Upper lobe of right lung (tissue), 1 donor: ENCODE data around the gene DNHD1. TPM values are rescaled to one million over a fixed set of nuclear protein-coding genes. Genes with fewer than 3 reads are reported as not detected.

Experiments
- ATAC-seq: fragments of 200-7000 bp; cut with Tn5 transposase; one replicate; pipeline ENCODE4 v1.9.1; 2020; ENCODE audit warnings: mild to moderate bottlenecking, moderate library complexity
- DNase-seq: peaks from one replicate; pipeline ENCODE4 v3.0.0-alpha.2; 2020
- H3K27ac ChIP-seq: fragments of 200-600 bp; one replicate; pipeline ENCODE4 v1.8.0; 2022
- H3K27me3 ChIP-seq: fragments of 200-600 bp; one replicate; pipeline ENCODE4 v1.8.0; 2022; ENCODE audit warnings: mild to moderate bottlenecking
- H3K36me3 ChIP-seq: fragments of 200-600 bp; one replicate; pipeline ENCODE4 v1.8.0; 2022
- H3K4me1 ChIP-seq: fragments of 200-600 bp; one replicate; pipeline ENCODE4 v1.8.0; 2022
- H3K4me3 ChIP-seq: fragments of 200-600 bp; one replicate; pipeline ENCODE4 v1.8.0; 2022; ENCODE audit warnings: mild to moderate bottlenecking
- H3K9me3 ChIP-seq: fragments of 200-600 bp; one replicate; pipeline ENCODE4 v1.8.0; 2022
- intact Hi-C: fragments of 100-400 bp; cut with DNase I; formaldehyde crosslinking; loops from one replicate; pipeline ENCODE4 v1.11.0; 2022
- total RNA-seq: library from RNA; stranded (reverse); fragmentation: NEBNext Ultra II Directional; extraction: Animal tissue kit (Norgen Biotek cat#: 25700); gene quantifications from one replicate; pipeline ENCODE4 v1.2.1, GENCODE V29; 2021
- TF ChIP-seq, protein P1 (sequence below): fragments of 200-600 bp; IDR thresholded peaks from one replicate; pipeline ENCODE4 v1.8.0; 2022; ENCODE audit warnings: antibody characterized with exemption
- donor health status: DM: no; HTN: yes; CAD: no; lungs with severe emphysema.

DNHD1 gene
- total RNA-seq, 1 donor from 2014 or later = 14.5 TPM

DNA sequence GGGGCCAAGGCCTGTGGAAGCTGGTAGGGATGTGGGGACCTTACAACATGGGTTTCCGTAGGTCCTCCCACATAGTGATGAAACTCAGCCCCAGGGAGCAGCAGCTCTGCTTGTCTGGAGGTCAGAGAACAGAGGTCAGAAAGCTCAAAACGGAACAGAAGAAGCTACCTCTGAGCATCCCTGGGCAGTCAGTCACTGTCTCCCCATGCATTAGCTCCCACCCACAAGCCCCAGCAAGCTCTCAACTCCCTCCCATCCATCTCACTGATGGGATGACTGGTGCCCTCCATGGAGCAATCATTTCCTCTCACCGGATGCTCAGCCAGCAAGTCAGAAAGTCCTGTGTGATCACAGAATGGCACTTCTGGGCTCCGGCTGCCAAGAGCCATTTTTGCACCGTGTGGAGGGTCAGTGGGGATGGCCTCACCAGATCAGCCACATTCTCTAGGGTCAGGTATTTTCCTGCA is 120.3 kb downstream of the DNHD1 start:
- Histone ChIP-seq H3K27me3 (no peaks in the 10 kb centered on the region), H3K4me1 (peaks cover 19% of the 10 kb centered on the region), H3K27ac (no peak overlapping the region), H3K9me3 (no peaks in the 10 kb centered on the region), H3K36me3 (peaks cover 30% of the 10 kb centered on the region), H3K4me3 (peak overlapping the region; percentile 78)
- TF ChIP-seq, protein P1, sequence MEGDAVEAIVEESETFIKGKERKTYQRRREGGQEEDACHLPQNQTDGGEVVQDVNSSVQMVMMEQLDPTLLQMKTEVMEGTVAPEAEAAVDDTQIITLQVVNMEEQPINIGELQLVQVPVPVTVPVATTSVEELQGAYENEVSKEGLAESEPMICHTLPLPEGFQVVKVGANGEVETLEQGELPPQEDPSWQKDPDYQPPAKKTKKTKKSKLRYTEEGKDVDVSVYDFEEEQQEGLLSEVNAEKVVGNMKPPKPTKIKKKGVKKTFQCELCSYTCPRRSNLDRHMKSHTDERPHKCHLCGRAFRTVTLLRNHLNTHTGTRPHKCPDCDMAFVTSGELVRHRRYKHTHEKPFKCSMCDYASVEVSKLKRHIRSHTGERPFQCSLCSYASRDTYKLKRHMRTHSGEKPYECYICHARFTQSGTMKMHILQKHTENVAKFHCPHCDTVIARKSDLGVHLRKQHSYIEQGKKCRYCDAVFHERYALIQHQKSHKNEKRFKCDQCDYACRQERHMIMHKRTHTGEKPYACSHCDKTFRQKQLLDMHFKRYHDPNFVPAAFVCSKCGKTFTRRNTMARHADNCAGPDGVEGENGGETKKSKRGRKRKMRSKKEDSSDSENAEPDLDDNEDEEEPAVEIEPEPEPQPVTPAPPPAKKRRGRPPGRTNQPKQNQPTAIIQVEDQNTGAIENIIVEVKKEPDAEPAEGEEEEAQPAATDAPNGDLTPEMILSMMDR = no peak
- no peak for DNase-seq
- intact Hi-C loops = no loop called here
- no peak for ATAC-seq

DNA sequence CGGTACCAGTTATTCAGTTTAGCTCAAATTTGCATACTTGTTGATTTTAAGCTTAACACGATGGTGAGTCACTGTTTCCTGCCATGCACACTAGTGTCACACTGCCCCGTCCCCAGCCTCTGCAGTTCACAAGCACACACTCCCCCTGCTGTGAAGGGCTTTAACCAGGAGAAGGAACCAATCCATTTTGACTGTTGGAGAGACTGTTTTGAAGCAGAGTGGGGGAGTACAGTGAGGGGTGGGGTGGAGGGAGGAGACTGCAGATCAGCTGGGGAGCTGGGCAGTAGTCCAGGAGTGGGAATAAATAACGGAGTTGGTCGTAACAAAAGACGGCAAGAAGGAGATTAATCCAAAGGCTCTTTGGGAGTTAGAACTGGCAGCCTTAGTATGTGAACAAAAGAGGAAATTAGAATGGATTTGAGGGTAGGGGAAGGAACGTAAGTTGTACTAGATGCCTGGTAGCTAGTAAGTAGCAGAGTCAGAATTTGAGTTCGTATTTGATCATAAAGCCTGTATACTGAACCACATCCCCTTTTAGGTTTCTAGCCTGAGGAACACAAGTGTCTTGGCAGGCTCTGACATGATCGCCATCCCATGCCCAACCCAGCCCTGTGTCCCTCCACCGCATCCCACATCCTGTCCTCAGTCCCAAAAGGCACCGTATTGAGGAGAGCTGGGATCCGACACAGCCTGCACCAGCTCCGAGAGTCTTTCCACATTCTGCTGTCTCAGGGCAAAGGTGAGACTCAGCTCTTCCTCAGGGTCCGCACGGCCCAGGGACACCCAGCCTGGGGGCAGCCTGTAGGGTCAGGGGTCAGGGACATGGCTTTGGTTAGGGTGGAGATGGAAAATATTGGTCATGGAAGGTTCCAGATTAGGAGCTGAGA is 121.3 kb downstream of the DNHD1 start:
- peak overlapping the region; percentile 78 for H3K4me3 ChIP-seq
- peak; percentile 33 for ATAC-seq
- peak overlapping the region; percentile 87 for H3K27ac ChIP-seq
- H3K27me3 ChIP-seq = no peaks in the 10 kb centered on the region
- H3K9me3 ChIP-seq = no peaks in the 10 kb centered on the region
- TF ChIP-seq, protein P1 = no peak
- peak; percentile 65 for DNase-seq
- intact Hi-C loops = no loop called here
- H3K36me3 ChIP-seq = peaks cover 30% of the 10 kb centered on the region
- H3K4me1 ChIP-seq = peaks cover 9% of the 10 kb centered on the region

DNA sequence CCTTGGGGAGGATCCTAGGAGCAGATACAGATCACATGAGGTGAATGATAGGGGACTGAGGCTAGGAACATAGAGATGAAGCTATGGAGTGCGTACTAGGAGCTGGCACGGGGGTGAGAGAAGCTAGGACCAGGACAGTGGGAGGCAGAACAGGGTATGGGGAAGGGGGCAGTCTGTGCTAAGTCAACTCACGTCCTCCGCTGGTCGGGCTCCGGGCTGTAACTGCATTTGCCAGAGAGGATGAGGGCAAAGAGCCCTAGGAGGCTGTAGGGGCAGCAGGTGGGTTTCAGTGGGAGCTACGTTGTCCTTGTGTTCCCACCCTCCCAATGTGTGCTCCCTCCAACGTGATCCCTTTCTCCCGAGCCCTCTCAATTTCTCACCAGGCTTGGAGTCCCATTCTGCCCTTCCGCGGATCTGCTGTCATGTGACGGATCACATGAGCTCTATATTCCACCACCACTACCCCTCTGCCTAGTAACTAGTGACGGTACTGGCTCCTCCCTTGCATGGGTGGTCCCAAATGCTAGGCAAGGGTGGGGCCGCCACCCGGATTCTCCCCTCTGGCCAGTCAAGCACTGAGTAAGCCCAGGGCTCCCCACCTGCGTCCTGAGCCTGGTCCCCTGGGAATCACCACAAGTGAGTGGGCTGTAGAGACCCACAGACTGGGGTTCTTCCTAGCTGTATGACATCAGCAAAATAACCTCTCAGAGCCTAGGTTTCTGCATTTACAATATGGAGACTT is 122.1 kb downstream of the DNHD1 start, which contains the start of gene TPP1:
Gene TPP1 (minus strand): TSS at position 419 of the 742 bp plus-strand sequence. CDS start 22 bp downstream, at position 397.
- H3K27ac ChIP-seq = peak within 1 kb of the TSS; percentile 87
- H3K4me3 ChIP-seq = peak within 1 kb of the TSS; percentile 78
- H3K9me3 ChIP-seq = no peaks in the 10 kb centered on the region
- ATAC-seq = peak; percentile 95
- intact Hi-C loops = no loop called here
- TF ChIP-seq, protein P1 = no peak
- peaks cover 9% of the 10 kb centered on the region for H3K4me1 ChIP-seq
- H3K27me3 ChIP-seq = no peaks in the 10 kb centered on the region
- DNase-seq = peak; percentile 90
- H3K36me3 ChIP-seq = peaks cover 27% of the 10 kb centered on the region

DNA sequence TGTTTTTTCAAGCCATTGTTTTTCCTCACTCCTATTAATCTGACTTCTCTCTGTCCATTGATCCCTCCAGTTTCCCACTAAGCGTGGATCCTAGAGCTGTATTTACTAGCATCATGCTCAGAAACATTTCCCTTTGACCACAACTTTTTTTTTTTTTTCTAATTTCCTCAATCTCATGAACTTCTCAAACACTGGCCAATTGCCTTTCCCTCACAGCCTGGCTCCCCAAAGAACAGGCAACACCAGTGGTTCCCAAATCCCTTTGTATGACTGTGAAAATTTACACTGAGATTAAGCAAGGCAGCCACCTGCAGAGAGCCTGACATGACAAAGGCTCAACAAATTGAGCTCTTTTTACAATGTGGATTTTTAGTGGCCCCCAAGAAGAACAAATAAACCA is 123.6 kb downstream of the DNHD1 start:
- no peak for ATAC-seq
- Histone ChIP-seq H3K4me1 (peaks cover 9% of the 10 kb centered on the region), H3K9me3 (no peaks in the 10 kb centered on the region), H3K36me3 (peaks cover 14% of the 10 kb centered on the region), H3K4me3 (no peak overlapping the region), H3K27ac (no peak overlapping the region), H3K27me3 (no peaks in the 10 kb centered on the region)
- intact Hi-C loops = no loop called here
- TF ChIP-seq, protein P1 = no peak
- DNase-seq = no peak

Other genes starting within 250 kb of the DNHD1 start
- not detected for gene CCKBR, start 237.4 kb upstream of the DNHD1 start, total RNA-seq
- gene CAVIN3, start 176.8 kb upstream of the DNHD1 start, total RNA-seq = 48.8 TPM
- gene SMPD1, start 106.8 kb upstream of the DNHD1 start, total RNA-seq = 51.9 TPM
- 40.9 TPM for gene APBB1, start 78.2 kb upstream of the DNHD1 start, total RNA-seq
- gene HPX, start 56.3 kb upstream of the DNHD1 start, total RNA-seq = 1.4 TPM
- gene TRIM3, start 23.3 kb upstream of the DNHD1 start, total RNA-seq = 22.0 TPM
- gene ARFIP2, start 15.9 kb upstream of the DNHD1 start, total RNA-seq = 36.4 TPM
- 45.0 TPM for gene TIMM10B, start 15.8 kb upstream of the DNHD1 start, total RNA-seq
- 17.9 TPM for gene RRP8, start 106.3 kb downstream of the DNHD1 start, total RNA-seq
- gene ILK, start 106.5 kb downstream of the DNHD1 start, total RNA-seq = 148 TPM
- 87.8 TPM for gene TAF10, start 114.9 kb downstream of the DNHD1 start, total RNA-seq
- gene TPP1, start 122.1 kb downstream of the DNHD1 start, total RNA-seq = 207 TPM
- gene DCHS1, start 158.5 kb downstream of the DNHD1 start, total RNA-seq = 28.0 TPM
- 35.1 TPM for gene MRPL17, start 186.1 kb downstream of the DNHD1 start, total RNA-seq